HG03095 (cell line): ENCODE results near the gene STON1.
"Not testable (repeated sequence)": the region's sequence is repeated elsewhere in the genome, so short reads cannot be mapped to it uniquely, and the experiment has no call there.

ENCODE experiments used
- ATAC-seq: cut with Tn5 transposase; IDR thresholded peaks from one replicate; pipeline ENCODE4 v1.9.1; 2021; ENCODE audit warnings: moderate library complexity; ENCODE audit not compliant: unreplicated experiment

The STON1 gene

GRCh38 chr2:48568547-48568946 is 38.6 kb downstream of the STON1 start:
- no peak for ATAC-seq

GRCh38 chr2:48569433-48569832 is 39.5 kb downstream of the STON1 start:
- ATAC-seq = no peak

GRCh38 chr2:48572816-48573215 is 42.9 kb downstream of the STON1 start:
- ATAC-seq = no peak

- ATAC-seq = no peak
Observed at GRCh38 chr2:48574353-48575287, 44.7 kb downstream of the STON1 start.

- ATAC-seq = no peak
Observed at GRCh38 chr2:48578313-48578712, 48.4 kb downstream of the STON1 start.

GRCh38 chr2:48583961-48584360 is 54.0 kb downstream of the STON1 start:
- ATAC-seq = no peak

- ATAC-seq = no peak
Observed at GRCh38 chr2:48584551-48584950, 54.6 kb downstream of the STON1 start.

- ATAC-seq = no peak
Observed at GRCh38 chr2:48586433-48586832, 56.5 kb downstream of the STON1 start.

GRCh38 chr2:48587560-48587959 is 57.6 kb downstream of the STON1 start:
- no peak for ATAC-seq

- no peak for ATAC-seq
Observed at GRCh38 chr2:48587961-48588360, 58.0 kb downstream of the STON1 start.

GRCh38 chr2:48588745-48589144 is 58.8 kb downstream of the STON1 start:
- ATAC-seq = no peak

GRCh38 chr2:48589170-48589767 is 59.3 kb downstream of the STON1 start:
- no peak for ATAC-seq

GRCh38 chr2:48590017-48590416 is 60.1 kb downstream of the STON1 start:
- no peak for ATAC-seq

- no peak for ATAC-seq
Observed at GRCh38 chr2:48592067-48592466, 62.1 kb downstream of the STON1 start.

GRCh38 chr2:48596751-48597150 is 66.8 kb downstream of the STON1 start:
- ATAC-seq = not testable (repeated sequence)

- ATAC-seq = no peak
Observed at GRCh38 chr2:48597492-48597891, 67.5 kb downstream of the STON1 start.

- no peak for ATAC-seq
Observed at GRCh38 chr2:48600204-48600813, 70.4 kb downstream of the STON1 start.

- ATAC-seq = no peak
Observed at GRCh38 chr2:48600917-48601316, 71.0 kb downstream of the STON1 start.

- peak; percentile 56 for ATAC-seq
Observed at GRCh38 chr2:48601349-48601748, 71.4 kb downstream of the STON1 start.

- ATAC-seq = no peak
Observed at GRCh38 chr2:48605482-48606175, 75.7 kb downstream of the STON1 start.

GRCh38 chr2:48607307-48608014 is 77.5 kb downstream of the STON1 start:
- ATAC-seq = no peak
